NB4 (cell line): ENCODE results near the gene LRBA.

ENCODE experiments used
- DNase-seq: peaks from one replicate; pipeline ENCODE4 v3.0.0; 2010; ENCODE audit warnings: low read depth
- H3K4me3 ChIP-seq: one replicate; pipeline ENCODE4 v1.5.1; 2011; ENCODE audit warnings: mild to moderate bottlenecking, low read depth, low read length, moderate library complexity
- MYC ChIP-seq: IDR thresholded peaks from 2 replicates; pipeline ENCODE4 v1.6.1; 2011; ENCODE audit warnings: low read depth, low read length
- POLR2A ChIP-seq: IDR thresholded peaks from 2 replicates; pipeline ENCODE4 v1.6.1; 2011; ENCODE audit warnings: mild to moderate bottlenecking; ENCODE audit not compliant: insufficient read length; ENCODE audit errors: extremely low read depth
- TF ChIP-seq, protein P1 (sequence below): IDR thresholded peaks from 2 replicates; pipeline ENCODE4 v1.6.1; 2011; ENCODE audit warnings: low read depth, low read length
- TF ChIP-seq, protein P2 (sequence below): IDR thresholded peaks from one replicate; pipeline ENCODE4 v1.5.1; 2012; ENCODE audit warnings: low read depth, low read length

Gene LRBA

GRCh38 chr4:150280975-150281374 lies 734.1 kb downstream of the LRBA start:
- TF ChIP-seq, protein P1, sequence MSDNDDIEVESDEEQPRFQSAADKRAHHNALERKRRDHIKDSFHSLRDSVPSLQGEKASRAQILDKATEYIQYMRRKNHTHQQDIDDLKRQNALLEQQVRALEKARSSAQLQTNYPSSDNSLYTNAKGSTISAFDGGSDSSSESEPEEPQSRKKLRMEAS = no peak
- no peak for DNase-seq
- H3K4me3 ChIP-seq = no peak overlapping the region

- H3K4me3 ChIP-seq = no peak overlapping the region
- TF ChIP-seq POLR2A = no peak
- TF ChIP-seq MYC = no peak
- TF ChIP-seq, protein P1 = no peak
- TF ChIP-seq, protein P2, sequence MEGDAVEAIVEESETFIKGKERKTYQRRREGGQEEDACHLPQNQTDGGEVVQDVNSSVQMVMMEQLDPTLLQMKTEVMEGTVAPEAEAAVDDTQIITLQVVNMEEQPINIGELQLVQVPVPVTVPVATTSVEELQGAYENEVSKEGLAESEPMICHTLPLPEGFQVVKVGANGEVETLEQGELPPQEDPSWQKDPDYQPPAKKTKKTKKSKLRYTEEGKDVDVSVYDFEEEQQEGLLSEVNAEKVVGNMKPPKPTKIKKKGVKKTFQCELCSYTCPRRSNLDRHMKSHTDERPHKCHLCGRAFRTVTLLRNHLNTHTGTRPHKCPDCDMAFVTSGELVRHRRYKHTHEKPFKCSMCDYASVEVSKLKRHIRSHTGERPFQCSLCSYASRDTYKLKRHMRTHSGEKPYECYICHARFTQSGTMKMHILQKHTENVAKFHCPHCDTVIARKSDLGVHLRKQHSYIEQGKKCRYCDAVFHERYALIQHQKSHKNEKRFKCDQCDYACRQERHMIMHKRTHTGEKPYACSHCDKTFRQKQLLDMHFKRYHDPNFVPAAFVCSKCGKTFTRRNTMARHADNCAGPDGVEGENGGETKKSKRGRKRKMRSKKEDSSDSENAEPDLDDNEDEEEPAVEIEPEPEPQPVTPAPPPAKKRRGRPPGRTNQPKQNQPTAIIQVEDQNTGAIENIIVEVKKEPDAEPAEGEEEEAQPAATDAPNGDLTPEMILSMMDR = no peak
- DNase-seq = peak; percentile 58
Measured at GRCh38 chr4:150280081-150280895, 734.8 kb downstream of the LRBA start.

GRCh38 chr4:150278206-150278605 lies 736.9 kb downstream of the LRBA start:
- TF ChIP-seq, protein P2 = no peak
- TF ChIP-seq, protein P1 = no peak
- TF ChIP-seq MYC = no peak
- no peak for TF ChIP-seq POLR2A
- no peak for DNase-seq
- no peak overlapping the region for H3K4me3 ChIP-seq

DNA sequence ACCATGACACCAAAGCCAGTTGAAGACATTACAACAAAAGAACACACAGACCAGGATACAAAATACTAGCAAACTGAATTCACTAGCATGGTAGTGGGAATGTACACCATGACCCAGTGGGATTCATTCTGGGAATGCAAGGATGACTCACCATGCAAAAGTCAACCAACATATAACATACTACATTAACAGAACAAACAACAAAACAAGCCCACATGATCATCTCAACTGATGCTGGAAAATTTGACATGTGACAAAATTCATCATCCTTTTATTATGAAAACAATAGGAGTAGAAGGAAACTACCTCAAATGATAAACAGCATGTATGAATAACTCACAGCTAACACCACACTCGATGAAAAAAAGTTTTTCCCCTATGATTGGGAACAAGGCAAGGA lies 746.6 kb downstream of the LRBA start:
- DNase-seq = no peak
- TF ChIP-seq POLR2A (no peak), MYC (no peak)
- TF ChIP-seq, protein P2 = no peak
- TF ChIP-seq, protein P1 = no peak
- no peak overlapping the region for H3K4me3 ChIP-seq

DNA sequence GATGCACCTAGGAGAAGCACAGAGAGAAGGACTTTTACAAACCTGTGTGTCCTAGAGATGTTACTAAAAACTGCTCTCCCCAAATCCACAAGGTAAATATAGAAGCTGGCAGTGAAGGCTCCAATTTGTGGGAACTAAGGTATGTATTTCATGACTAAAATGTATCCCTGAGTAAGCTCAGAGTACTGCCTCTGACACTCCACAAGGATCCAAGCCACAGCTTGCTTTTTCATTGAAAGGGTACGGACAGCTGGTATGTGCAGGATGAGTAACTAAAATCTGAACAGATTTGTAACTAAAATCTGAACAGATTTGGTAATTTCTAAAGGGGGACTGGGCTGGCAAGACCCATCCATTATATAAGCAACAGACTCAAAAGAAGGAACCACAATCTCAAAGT lies 749.3 kb downstream of the LRBA start:
- no peak for DNase-seq
- no peak overlapping the region for H3K4me3 ChIP-seq
- TF ChIP-seq POLR2A = no peak
- TF ChIP-seq, protein P1 = no peak
- TF ChIP-seq, protein P2 = no peak
- no peak for TF ChIP-seq MYC

DNA sequence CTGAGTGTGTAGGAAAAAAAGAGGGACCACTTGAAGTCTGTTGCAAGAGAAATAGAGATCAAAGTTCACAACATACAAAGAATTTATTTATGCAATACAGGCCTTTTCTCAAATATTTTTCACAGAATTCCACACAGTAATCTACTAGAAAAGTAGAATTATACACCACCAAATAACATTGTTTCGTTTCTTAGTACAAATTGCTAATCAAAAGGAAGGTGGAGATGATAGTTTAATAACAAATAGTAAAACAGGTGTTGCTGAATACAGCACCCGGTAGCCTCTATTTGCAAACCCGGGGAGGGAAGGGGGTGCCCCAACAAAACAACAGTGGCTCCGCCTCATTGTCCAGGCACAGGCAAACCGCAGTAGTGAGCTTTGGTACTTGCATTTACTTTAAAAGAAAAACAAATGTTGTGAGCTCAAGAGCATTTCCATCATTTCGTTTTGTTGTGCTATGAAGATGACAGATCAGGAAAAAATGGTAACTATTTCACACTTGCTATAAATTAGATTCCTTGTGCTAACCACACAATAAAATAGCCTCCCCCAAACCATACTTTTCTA lies 750.4 kb downstream of the LRBA start:
- no peak for DNase-seq
- TF ChIP-seq, protein P1 = no peak
- TF ChIP-seq POLR2A (no peak), MYC (no peak)
- no peak overlapping the region for H3K4me3 ChIP-seq

DNA sequence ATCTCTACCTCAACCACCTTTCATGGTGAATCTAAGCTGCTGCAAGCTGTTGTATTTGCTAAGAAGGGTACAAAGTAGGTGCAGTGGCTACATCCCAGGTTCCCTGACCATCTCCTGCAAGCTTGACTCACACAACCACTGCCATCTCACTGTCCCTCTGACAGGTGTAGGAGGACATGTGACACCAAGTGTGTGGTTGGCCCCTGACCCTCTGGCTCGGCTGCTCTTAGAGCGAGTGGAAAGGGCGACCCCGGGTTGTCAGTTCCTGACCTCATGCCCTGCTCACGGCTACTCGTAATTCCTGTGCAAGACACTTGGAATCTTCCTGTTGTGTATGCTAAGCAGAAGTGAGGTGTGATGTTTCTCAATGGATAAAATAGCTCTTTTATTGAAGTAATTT lies 752.5 kb downstream of the LRBA start:
- no peak for DNase-seq
- TF ChIP-seq MYC (no peak), POLR2A (no peak)
- TF ChIP-seq, protein P1 = no peak
- TF ChIP-seq, protein P2 = no peak
- H3K4me3 ChIP-seq = no peak overlapping the region
